Fibroblast of mammary gland (primary cell): ENCODE results near the gene HAND2.
A peak's percentile ranks its signal among the peaks of the same experiment; 100 is the strongest.

Experiments
- DNase-seq: peaks from one replicate; pipeline ENCODE4 v3.0.0-alpha.2; 2010; ENCODE audit warnings: low read depth
- H3K4me3 ChIP-seq: 2 replicates; pipeline ENCODE4 v1.5.1; 2011; ENCODE audit warnings: low read depth, mild to moderate bottlenecking, low read length, moderate library complexity; ENCODE audit not compliant: control insufficient read depth
- CTCF ChIP-seq: conservative IDR thresholded peaks from 2 replicates; pipeline ENCODE4 v1.5.1; 2011; ENCODE audit warnings: low read depth, low read length, inconsistent platforms; ENCODE audit not compliant: control insufficient read depth, insufficient read depth

The HAND2 gene

DNA sequence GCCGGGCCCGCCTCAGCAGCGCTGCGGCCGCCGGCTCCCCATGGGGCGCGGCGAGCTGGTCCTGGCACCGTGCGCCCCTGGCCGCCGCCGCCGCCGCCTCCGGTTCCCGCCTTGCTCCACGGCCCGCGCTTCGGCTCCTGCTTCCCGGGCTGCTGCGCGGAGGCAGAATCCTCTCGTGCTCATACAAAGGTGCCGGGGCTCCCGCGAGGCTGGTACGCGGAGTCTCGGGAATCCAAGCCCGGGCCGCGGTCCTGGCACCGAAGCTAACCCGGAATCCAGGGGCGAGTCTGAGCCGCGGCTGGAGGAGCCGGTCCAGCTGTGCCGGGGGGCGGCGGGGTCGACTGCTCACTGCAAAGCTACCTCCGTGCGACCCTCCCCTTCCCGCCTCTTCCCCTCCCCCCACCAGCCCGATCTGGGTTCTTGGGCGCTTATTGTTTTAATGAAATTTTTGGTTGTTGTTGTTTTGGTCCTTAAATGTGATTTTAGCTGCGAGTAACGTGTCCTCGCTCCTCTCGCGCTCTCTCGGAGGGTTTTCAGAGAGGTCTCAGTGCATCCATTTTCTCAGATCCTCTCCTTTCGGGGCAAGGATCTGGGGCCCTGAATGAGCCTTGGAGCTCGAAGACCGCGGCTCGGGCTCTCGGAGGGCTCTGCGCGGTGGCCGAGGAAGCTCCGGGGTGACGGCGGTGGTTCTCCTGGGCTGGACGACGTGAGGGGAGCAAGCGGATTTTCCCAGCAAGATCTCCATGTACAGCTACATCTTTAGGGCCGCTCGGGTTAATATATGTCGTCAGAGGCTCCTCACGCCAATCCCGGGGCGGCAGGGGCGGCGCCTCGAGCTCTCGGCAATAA is at the start of gene HAND2:
HAND2 (minus strand) TSS at position 753 of the 849 bp plus-strand sequence. CDS start 940 bp downstream, outside the sequence.
- peak within 1 kb of the TSS; percentile 92 for H3K4me3 ChIP-seq
- TF ChIP-seq CTCF = no peak
- DNase-seq = peak; percentile 90

DNA sequence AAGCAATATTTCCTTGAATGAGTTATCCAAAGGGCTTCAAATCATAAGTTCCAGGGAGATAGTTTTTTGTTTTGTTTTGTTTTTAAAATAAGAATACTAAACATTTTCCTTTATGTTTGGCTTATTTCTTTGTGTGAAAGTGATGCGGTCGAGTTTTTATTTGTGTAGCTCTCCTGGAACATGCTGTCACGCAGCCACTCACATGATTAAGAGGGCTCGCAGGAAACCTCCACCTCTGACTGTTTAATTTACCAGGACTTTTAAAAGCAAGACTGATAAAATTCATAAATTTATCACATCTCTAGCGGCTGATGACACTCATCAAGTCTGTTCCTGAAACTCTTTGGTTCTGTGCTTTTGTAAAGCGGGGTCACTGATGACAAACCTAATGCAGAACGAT is 48.9 kb upstream of the HAND2 start:
- H3K4me3 ChIP-seq = no peak overlapping the region
- no peak for DNase-seq
- no peak for TF ChIP-seq CTCF

GRCh38 chr4:173577963-173578362 is 47.9 kb upstream of the HAND2 start:
- no peak for DNase-seq
- TF ChIP-seq CTCF = no peak
- no peak overlapping the region for H3K4me3 ChIP-seq

DNA sequence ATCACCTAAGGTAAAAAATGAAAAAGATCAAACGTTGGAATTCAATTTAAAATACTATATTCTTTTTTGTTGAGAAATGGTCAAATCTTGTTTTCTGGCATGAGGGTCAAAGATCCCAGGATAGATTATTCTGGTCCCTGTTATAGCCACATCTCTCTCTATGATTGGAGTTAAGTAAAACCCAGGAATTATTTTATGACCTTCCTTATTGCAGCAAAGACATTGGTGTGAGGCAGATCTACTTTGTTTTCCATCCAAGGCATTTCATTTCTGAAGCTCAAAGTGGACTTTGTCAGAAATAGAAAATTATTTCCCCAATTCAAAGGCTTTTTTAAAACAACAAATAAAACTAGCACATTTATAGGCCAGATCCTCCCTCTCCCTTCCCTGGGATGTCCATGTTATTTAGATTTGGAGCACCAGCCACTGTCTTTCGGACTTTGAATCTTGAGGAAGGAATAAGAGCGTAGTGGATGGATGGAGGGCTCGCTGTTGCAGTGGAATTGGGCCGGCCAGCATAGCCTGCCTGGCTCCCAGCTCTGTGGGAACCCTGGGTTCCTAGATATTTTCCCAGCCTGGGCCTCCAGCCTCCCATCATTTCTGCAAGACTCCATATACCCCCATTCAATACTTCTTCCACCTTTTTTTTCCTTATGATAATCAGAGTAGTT is 45.6 kb upstream of the HAND2 start:
- no peak overlapping the region for H3K4me3 ChIP-seq
- no peak for DNase-seq
- no peak for TF ChIP-seq CTCF

GRCh38 chr4:173573725-173574124 is 43.7 kb upstream of the HAND2 start:
- no peak overlapping the region for H3K4me3 ChIP-seq
- TF ChIP-seq CTCF = no peak
- DNase-seq = no peak

DNA sequence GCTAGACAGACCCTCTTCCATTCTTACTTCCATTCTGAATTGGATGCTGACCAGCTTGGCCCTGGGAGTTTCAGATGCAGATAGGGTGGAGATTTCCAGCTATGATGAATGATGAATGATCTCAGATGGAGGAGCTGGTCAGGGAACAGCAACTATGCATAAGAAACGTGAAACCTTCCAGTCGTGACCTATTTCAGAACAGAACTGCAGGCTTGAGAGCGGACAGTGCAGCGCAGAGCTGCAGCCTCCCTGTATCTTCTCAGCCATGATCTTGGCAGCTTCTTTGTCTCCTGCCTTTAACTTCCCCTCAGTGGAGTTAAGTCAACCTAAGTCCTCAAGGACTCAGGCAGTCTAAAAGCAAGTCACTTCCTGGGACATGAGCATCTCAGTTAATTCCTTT is 43.3 kb upstream of the HAND2 start:
- TF ChIP-seq CTCF = no peak
- no peak for DNase-seq
- no peak overlapping the region for H3K4me3 ChIP-seq
